GM19467 (cell line): Measurements from ENCODE around the gene ASCL5.

ENCODE experiments used
- ATAC-seq: cut with Tn5 transposase; IDR thresholded peaks from one replicate; pipeline ENCODE4 v1.9.1; 2021; ENCODE audit warnings: mild to moderate bottlenecking, moderate library complexity; ENCODE audit not compliant: unreplicated experiment

ASCL5 gene

GRCh38 chr1:201088395-201088794, 38.6 kb downstream of the ASCL5 start:
- no peak for ATAC-seq

GRCh38 chr1:201085902-201086735, 40.9 kb downstream of the ASCL5 start:
- no peak for ATAC-seq

GRCh38 chr1:201084295-201084694, 42.7 kb downstream of the ASCL5 start:
- ATAC-seq = no peak

GRCh38 chr1:201083741-201084140, 43.2 kb downstream of the ASCL5 start:
- ATAC-seq = no peak

GRCh38 chr1:201080135-201080534, 46.8 kb downstream of the ASCL5 start:
- ATAC-seq = no peak

GRCh38 chr1:201077736-201078135, 49.2 kb downstream of the ASCL5 start:
- ATAC-seq = no peak

- no peak for ATAC-seq
Measured at GRCh38 chr1:201077116-201077515, 49.9 kb downstream of the ASCL5 start.

- no peak for ATAC-seq
Measured at GRCh38 chr1:201076092-201076491, 50.9 kb downstream of the ASCL5 start.

- ATAC-seq = no peak
Measured at GRCh38 chr1:201074018-201074417, 53.0 kb downstream of the ASCL5 start.

- no peak for ATAC-seq
Measured at GRCh38 chr1:201072922-201073321, 54.1 kb downstream of the ASCL5 start.

- no peak for ATAC-seq
Measured at GRCh38 chr1:201072149-201072548, 54.8 kb downstream of the ASCL5 start.

GRCh38 chr1:201069636-201070035, 57.3 kb downstream of the ASCL5 start:
- ATAC-seq = no peak

GRCh38 chr1:201068976-201069375, 58.0 kb downstream of the ASCL5 start:
- no peak for ATAC-seq

GRCh38 chr1:201066986-201067385, 60.0 kb downstream of the ASCL5 start:
- ATAC-seq = no peak

- ATAC-seq = no peak
Measured at GRCh38 chr1:201065686-201066085, 61.3 kb downstream of the ASCL5 start.

- no peak for ATAC-seq
Measured at GRCh38 chr1:201064806-201065205, 62.2 kb downstream of the ASCL5 start.
